Cardiac septum (tissue), 1 donor: ENCODE results near the gene ZNF684. TPM values are rescaled to one million over a fixed set of nuclear protein-coding genes. Genes with fewer than 3 reads are reported as not detected.
A peak's percentile ranks its signal among the peaks of the same experiment; 100 is the strongest.
"Not testable (repeated sequence)": the region's sequence is repeated elsewhere in the genome, so short reads cannot be mapped to it uniquely, and the experiment has no call there.

Experiments
- DNase-seq: peaks from one replicate; pipeline ENCODE4 v3.0.0-alpha.2; 2020; ENCODE audit warnings: low spot score
- intact Hi-C: fragments of 100-400 bp; cut with DNase I; formaldehyde crosslinking; loops from one replicate; pipeline ENCODE4 v1.14.0; 2022
- long read RNA-seq: library from polyadenylated mRNA; unstranded; transcript quantifications from one replicate; pipeline ENCODE4 v2.0.0, GENCODE V29; 2021
- total RNA-seq: library from RNA; stranded (reverse); fragmentation: NEBNext Ultra II Directional; extraction: Animal tissue kit (Norgen Biotek cat#: 25700); gene quantifications from one replicate; pipeline ENCODE4 v1.2.1, GENCODE V29; 2021
- donor health status: DM: no; HTN: no; CAD: no.

Gene ZNF684
- total RNA-seq, result 11.0 TPM
- long read RNA-seq, partial matches to known transcripts, result 0 of 6 reads
- long read RNA-seq, other reads (novel, unspliced or antisense), result 2 of 6 reads

GRCh38 chr1:40531381-40532061 lies at the start of gene ZNF684:
Gene ZNF684, plus strand, starts transcription at chr1:40531637. Its CDS starts 1,530 bp downstream, at chr1:40533167.
- DNase-seq, result peak; percentile 97
- intact Hi-C loops, result loop anchor here (1.0 kb wide), 1 partner anchor 23 kb away; the partner anchor contains the start of gene EXO5

- no peak for DNase-seq
- intact Hi-C loops, result no loop called here
Measured at GRCh38 chr1:40495315-40495903, 36.0 kb upstream of the ZNF684 start.

- DNase-seq, intact Hi-C loops: not testable (repeated sequence)
Measured at GRCh38 chr1:40502651-40503050, 28.8 kb upstream of the ZNF684 start.

GRCh38 chr1:40507973-40508372 lies 23.5 kb upstream of the ZNF684 start:
- intact Hi-C loops, result loop anchor here (1.0 to 5.0 kb wide), 2 partner anchors 23 to 56 kb away; partner anchors contain the start of genes ZFP69B and ZNF684
- DNase-seq, result no peak

- intact Hi-C loops, result loop anchor here (1.0 to 5.0 kb wide), 2 partner anchors 23 to 56 kb away; partner anchors contain the start of genes ZFP69B and ZNF684
Measured at GRCh38 chr1:40508375-40509341, 22.8 kb upstream of the ZNF684 start, which contains the start of gene EXO5. Gene EXO5, plus strand, starts transcription at chr1:40508767. Its CDS starts 5,778 bp downstream, at chr1:40514545.

GRCh38 chr1:40519517-40519916 lies 11.9 kb upstream of the ZNF684 start:
- no peak for DNase-seq
- intact Hi-C loops, result no loop called here

More at GRCh38 chr1:40508375-40509341, 22.8 kb upstream of the ZNF684 start, which contains the start of gene EXO5:
- DNase-seq, result peak; percentile 95

GRCh38 chr1:40530735-40531380 lies 579 bp upstream of the ZNF684 start:
- intact Hi-C loops, result loop anchor here (1.0 kb wide), 1 partner anchor 23 kb away; the partner anchor contains the start of gene EXO5
- DNase-seq, result no peak

GRCh38 chr1:40532062-40532389 lies 589 bp downstream of the ZNF684 start:
- DNase-seq, result no peak
- intact Hi-C loops, result no loop called here

GRCh38 chr1:40532844-40533424 lies 1.5 kb downstream of the ZNF684 start:
- intact Hi-C loops, result no loop called here
- no peak for DNase-seq

GRCh38 chr1:40534589-40534988 lies 3.2 kb downstream of the ZNF684 start:
- DNase-seq, result no peak
- intact Hi-C loops, result no loop called here

GRCh38 chr1:40535732-40536131 lies 4.3 kb downstream of the ZNF684 start:
- DNase-seq, result no peak
- intact Hi-C loops, result no loop called here

GRCh38 chr1:40539338-40539737 lies 7.9 kb downstream of the ZNF684 start:
- DNase-seq, result no peak
- intact Hi-C loops, result no loop called here

- intact Hi-C loops, result no loop called here
- DNase-seq, result no peak
Measured at GRCh38 chr1:40546957-40547356, 15.5 kb downstream of the ZNF684 start.

- intact Hi-C loops, result no loop called here
- DNase-seq, result no peak
Measured at GRCh38 chr1:40553017-40553416, 21.6 kb downstream of the ZNF684 start.

GRCh38 chr1:40554807-40555206 lies 23.4 kb downstream of the ZNF684 start:
- intact Hi-C loops, DNase-seq: not testable (repeated sequence)

- intact Hi-C loops, result no loop called here
- DNase-seq, result no peak
Measured at GRCh38 chr1:40556121-40556520, 24.7 kb downstream of the ZNF684 start.

GRCh38 chr1:40558241-40558640 lies 26.8 kb downstream of the ZNF684 start:
- DNase-seq, intact Hi-C loops: not testable (repeated sequence)

GRCh38 chr1:40562185-40562584 lies 30.7 kb downstream of the ZNF684 start:
- no peak for DNase-seq
- intact Hi-C loops, result no loop called here

- intact Hi-C loops, result no loop called here
- DNase-seq, result no peak
Measured at GRCh38 chr1:40563266-40563665, 31.8 kb downstream of the ZNF684 start.
